ENCODE data around the gene INF2.

INF2 gene

DNA sequence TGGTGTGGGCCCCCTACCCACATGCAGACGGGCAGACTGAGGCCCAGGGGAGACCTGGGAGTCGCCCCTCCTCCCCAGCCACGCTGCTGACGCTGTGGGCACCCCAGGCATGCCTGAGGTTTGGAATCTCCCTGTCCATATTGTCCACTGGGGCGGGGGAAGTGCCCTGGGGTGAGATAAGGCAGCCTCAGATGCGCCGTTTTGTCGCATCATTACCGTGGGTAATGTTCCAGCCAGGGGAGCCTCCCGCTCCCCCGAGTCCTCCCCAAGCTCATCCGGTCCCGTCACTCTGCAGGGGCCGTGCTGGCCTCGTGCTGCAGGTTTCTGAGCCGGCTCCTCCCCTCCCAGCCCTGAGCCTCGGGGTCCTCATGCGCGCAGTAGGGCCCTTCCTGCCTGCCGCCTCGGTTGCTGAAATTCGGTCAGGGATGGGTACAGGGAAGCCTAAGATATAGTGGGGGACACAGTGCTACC is 11.4 kb downstream of the INF2 start:
- H3K4me3 ChIP-seq (ENCODE audit: control insufficient read depth, low read depth, low read length), result no peak overlapping the region
- TF ChIP-seq, protein P1, sequence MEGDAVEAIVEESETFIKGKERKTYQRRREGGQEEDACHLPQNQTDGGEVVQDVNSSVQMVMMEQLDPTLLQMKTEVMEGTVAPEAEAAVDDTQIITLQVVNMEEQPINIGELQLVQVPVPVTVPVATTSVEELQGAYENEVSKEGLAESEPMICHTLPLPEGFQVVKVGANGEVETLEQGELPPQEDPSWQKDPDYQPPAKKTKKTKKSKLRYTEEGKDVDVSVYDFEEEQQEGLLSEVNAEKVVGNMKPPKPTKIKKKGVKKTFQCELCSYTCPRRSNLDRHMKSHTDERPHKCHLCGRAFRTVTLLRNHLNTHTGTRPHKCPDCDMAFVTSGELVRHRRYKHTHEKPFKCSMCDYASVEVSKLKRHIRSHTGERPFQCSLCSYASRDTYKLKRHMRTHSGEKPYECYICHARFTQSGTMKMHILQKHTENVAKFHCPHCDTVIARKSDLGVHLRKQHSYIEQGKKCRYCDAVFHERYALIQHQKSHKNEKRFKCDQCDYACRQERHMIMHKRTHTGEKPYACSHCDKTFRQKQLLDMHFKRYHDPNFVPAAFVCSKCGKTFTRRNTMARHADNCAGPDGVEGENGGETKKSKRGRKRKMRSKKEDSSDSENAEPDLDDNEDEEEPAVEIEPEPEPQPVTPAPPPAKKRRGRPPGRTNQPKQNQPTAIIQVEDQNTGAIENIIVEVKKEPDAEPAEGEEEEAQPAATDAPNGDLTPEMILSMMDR (IDR thresholded peaks at IDR 0.05; ENCODE audit: control insufficient read depth, insufficient read depth, low read depth, low read length, missing control alignments), result no peak
- no peak for DNase-seq (ENCODE audit: low read depth)

DNA sequence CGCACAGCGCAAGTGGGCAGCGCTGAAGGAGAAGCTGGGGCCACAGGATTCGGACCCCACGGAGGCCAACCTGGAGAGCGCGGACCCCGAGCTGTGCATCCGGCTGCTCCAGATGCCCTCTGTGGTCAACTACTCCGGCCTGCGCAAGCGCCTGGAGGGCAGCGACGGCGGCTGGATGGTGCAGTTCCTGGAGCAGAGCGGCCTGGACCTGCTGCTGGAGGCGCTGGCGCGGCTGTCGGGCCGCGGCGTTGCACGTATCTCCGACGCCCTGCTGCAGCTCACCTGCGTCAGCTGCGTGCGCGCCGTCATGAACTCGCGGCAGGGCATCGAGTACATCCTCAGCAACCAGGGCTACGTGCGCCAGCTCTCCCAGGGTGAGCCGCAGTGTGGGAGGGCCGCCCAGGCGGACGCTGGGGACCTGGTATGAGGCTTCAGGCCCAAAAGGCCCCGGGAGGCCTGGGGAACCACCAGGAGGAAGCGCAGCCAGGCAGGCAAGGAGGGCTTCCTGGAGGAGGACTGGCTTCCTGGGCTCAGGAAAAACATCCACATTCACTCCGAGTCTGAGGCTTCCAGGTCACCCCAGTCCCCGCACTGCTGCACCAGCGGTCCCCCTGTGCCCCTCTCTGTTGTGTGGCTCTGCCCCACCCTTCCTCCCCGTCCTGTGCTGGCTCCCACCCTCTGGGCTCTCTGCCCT is 12.1 kb downstream of the INF2 start:
- DNase-seq (ENCODE audit: low read depth), result no peak
- H3K4me3 ChIP-seq (ENCODE audit: control insufficient read depth, low read depth, low read length), result no peak overlapping the region
- TF ChIP-seq, protein P1 (IDR thresholded peaks at IDR 0.05; ENCODE audit: control insufficient read depth, insufficient read depth, low read depth, low read length, missing control alignments), result no peak

DNA sequence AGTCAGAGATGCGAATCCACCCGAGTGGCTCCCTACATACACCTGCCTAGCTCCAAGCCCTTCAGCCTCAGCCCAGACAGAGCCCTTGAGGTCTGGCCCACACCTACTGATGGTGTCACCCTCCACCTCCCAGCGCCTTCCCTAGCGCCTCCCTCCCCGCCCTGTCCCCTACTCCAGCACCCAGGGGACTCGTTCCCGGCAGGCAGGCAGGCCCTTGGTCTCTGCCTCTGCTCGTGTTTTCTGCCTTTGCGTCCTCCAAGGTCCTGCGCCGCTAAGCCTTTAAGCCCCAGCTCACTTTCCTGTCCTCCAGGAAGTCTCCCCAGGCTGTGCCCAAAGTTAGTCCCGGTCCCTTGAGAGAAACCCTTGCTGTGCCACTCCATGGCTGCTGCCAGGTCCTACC is 12.7 kb downstream of the INF2 start:
- TF ChIP-seq, protein P1 (IDR thresholded peaks at IDR 0.05; ENCODE audit: control insufficient read depth, insufficient read depth, low read depth, low read length, missing control alignments), result no peak
- DNase-seq (ENCODE audit: low read depth), result no peak

DNA sequence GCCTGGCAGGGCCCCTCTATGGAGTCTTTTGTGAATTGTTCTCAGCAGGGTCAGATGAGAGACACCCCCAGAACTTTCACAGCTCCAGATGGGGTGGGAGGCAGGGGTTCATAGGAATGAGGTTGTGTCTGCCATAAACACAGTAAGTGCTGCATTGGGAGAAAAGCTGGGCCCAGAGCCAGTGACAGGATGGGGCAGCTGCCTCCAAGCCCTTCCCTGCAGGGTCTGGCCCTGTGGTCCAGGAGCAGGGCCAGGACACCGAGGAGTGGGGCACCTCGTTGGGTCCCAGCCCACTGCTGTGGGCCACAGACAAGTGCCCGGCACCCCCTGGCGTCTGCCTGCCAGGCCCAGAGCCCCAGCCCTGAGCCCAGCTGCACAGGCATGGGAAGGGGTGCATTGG is 13.3 kb downstream of the INF2 start:
- DNase-seq (ENCODE audit: low read depth), result no peak
- TF ChIP-seq, protein P1 (IDR thresholded peaks at IDR 0.05; ENCODE audit: control insufficient read depth, insufficient read depth, low read depth, low read length, missing control alignments), result no peak
- no peak overlapping the region for H3K4me3 ChIP-seq (ENCODE audit: control insufficient read depth, low read depth, low read length)

More for the DNA sequence above, 12.7 kb downstream of the INF2 start:
- H3K4me3 ChIP-seq (ENCODE audit: control insufficient read depth, low read depth, low read length), result no peak overlapping the region

DNA sequence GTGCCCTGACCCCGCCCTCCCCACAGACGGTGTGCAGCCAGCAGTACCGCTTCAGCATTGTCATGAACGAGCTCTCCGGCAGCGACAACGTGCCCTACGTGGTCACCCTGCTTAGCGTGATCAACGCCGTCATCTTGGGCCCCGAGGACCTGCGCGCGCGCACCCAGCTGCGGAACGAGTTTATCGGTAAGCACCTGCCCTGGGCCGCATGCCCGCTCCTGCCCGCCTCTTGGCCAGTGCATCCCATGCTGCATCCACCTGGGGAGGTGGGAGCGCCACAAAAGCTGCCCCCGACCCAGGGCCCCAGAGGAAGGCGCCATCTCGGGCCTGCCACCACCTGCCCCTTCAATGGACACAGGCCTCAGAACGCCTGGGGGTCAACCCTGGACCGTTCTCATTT is 13.9 kb downstream of the INF2 start:
- no peak overlapping the region for H3K4me3 ChIP-seq (ENCODE audit: control insufficient read depth, low read depth, low read length)
- no peak for DNase-seq (ENCODE audit: low read depth)
- TF ChIP-seq, protein P1 (IDR thresholded peaks at IDR 0.05; ENCODE audit: control insufficient read depth, insufficient read depth, low read depth, low read length, missing control alignments), result no peak

DNA sequence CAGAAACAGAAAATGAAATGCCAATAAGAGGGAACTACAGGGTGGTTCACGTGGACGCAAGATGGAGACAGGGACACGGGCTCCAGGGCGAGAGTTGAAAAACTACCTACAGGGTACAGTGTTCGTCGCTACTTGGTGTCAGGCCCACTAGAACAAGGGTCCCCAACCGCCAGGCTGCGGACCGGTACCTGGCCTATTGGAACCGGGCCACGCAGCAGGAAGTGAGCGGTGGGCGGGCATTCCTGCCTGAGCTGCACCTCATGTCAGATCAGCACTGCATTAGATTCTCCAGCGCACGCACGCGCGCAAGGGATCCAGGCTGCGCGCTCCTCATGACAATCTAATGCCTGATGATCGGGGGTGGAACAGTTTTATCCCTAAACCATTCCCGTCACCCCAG is 14.8 kb downstream of the INF2 start:
- TF ChIP-seq, protein P1 (IDR thresholded peaks at IDR 0.05; ENCODE audit: control insufficient read depth, insufficient read depth, low read depth, low read length, missing control alignments), result no peak
- H3K4me3 ChIP-seq (ENCODE audit: control insufficient read depth, low read depth, low read length), result no peak overlapping the region
- DNase-seq (ENCODE audit: low read depth), result no peak

Data from AG09309 (cell line).